Neural progenitor cell (in vitro differentiated cells): ENCODE results near the gene ZSWIM6. TPM values are rescaled to one million over a fixed set of nuclear protein-coding genes. Genes with fewer than 3 reads are reported as not detected.

Source experiments
- DNase-seq: peaks from one replicate; pipeline ENCODE4 v3.0.0-alpha.2; 2016; ENCODE audit warnings: low spot score
- H2AFZ ChIP-seq: fragments of 200-600 bp; sonication (generic); replicated peaks from 2 replicates; pipeline ENCODE4 v1.6.1; 2016; ENCODE audit warnings: antibody characterized with exemption
- H3F3A ChIP-seq: fragments of 200-600 bp; sonication (generic); 2 replicates; pipeline ENCODE4 v1.6.1; 2016; ENCODE audit warnings: antibody characterized with exemption, low read depth
- H3K27ac ChIP-seq: fragments of 200-600 bp; sonication (generic); 2 replicates; pipeline ENCODE4 v1.5.1; 2016; ENCODE audit warnings: mild to moderate bottlenecking
- H3K27me3 ChIP-seq: fragments of 200-600 bp; sonication (generic); 2 replicates; pipeline ENCODE4 v1.6.1; 2016; ENCODE audit warnings: mild to moderate bottlenecking, moderate library complexity
- H3K36me3 ChIP-seq: fragments of 200-600 bp; sonication (generic); 2 replicates; pipeline ENCODE4 v1.5.1; 2016
- H3K4me1 ChIP-seq: fragments of 200-600 bp; sonication (generic); 2 replicates; pipeline ENCODE4 v1.6.1; 2016; ENCODE audit warnings: mixed run types
- H3K4me2 ChIP-seq: fragments of 200-600 bp; sonication (generic); 2 replicates; pipeline ENCODE4 v1.6.1; 2016
- H3K4me3 ChIP-seq: fragments of 200-600 bp; sonication (generic); 2 replicates; pipeline ENCODE4 v1.5.1; 2016
- H3K79me2 ChIP-seq: fragments of 200-600 bp; sonication (generic); 2 replicates; pipeline ENCODE4 v1.6.1; 2016; ENCODE audit warnings: low read depth
- H3K9ac ChIP-seq: fragments of 200-600 bp; sonication (generic); 2 replicates; pipeline ENCODE4 v1.6.1; 2016
- H3K9me3 ChIP-seq: fragments of 200-600 bp; sonication (generic); 2 replicates; pipeline ENCODE4 v1.5.1; 2016; ENCODE audit warnings: low read depth
- H4K20me1 ChIP-seq: fragments of 200-600 bp; sonication (generic); 2 replicates; pipeline ENCODE4 v1.6.1; 2016; ENCODE audit warnings: low read depth
- H3K27ac Mint-ChIP-seq: 3 replicates; pipeline ENCODE4 v1.8.0; 2021; ENCODE audit warnings: mixed read lengths
- H3K27me3 Mint-ChIP-seq: 2 replicates; pipeline ENCODE4 v1.8.0; 2022; ENCODE audit warnings: low read depth, mild to moderate bottlenecking, inconsistent platforms, moderate library complexity, mixed read lengths; ENCODE audit not compliant: insufficient read depth
- H3K36me3 Mint-ChIP-seq: 3 replicates; pipeline ENCODE4 v1.8.0; 2021; ENCODE audit warnings: mixed read lengths
- H3K4me1 Mint-ChIP-seq: 3 replicates; pipeline ENCODE4 v1.8.0; 2021; ENCODE audit warnings: mixed read lengths
- H3K4me3 Mint-ChIP-seq: 3 replicates; pipeline ENCODE4 v1.8.0; 2021; ENCODE audit warnings: mild to moderate bottlenecking, moderate library complexity, mixed read lengths
- H3K9me3 Mint-ChIP-seq: 3 replicates; pipeline ENCODE4 v1.8.0; 2020; ENCODE audit warnings: mixed read lengths
- EZH2 ChIP-seq: fragments of 200-600 bp; sonication (generic); IDR thresholded peaks from 2 replicates; pipeline ENCODE4 v1.6.1; 2017; ENCODE audit warnings: antibody characterized with exemption, mild to moderate bottlenecking, moderate library complexity
- EZH2phosphoT487 ChIP-seq: fragments of 200-600 bp; sonication (generic); IDR thresholded peaks from 2 replicates; pipeline ENCODE4 v1.6.1; 2017; ENCODE audit warnings: antibody characterized with exemption
- total RNA-seq: library from RNA; depleted of rRNA; stranded (reverse); fragments of >200 nt; gene quantifications from 2 replicates; pipeline ENCODE4 v1.2.3, GENCODE V29; 2015; ENCODE audit warnings: low replicate concordance
- TF ChIP-seq, protein P1 (sequence below): fragments of 200-600 bp; sonication (generic); IDR thresholded peaks from 2 replicates; pipeline ENCODE4 v1.5.1; 2017; ENCODE audit warnings: antibody characterized with exemption, mild to moderate bottlenecking

Gene ZSWIM6
- total RNA-seq, 1 donor from 2014 or later, result 32.2 TPM

DNA sequence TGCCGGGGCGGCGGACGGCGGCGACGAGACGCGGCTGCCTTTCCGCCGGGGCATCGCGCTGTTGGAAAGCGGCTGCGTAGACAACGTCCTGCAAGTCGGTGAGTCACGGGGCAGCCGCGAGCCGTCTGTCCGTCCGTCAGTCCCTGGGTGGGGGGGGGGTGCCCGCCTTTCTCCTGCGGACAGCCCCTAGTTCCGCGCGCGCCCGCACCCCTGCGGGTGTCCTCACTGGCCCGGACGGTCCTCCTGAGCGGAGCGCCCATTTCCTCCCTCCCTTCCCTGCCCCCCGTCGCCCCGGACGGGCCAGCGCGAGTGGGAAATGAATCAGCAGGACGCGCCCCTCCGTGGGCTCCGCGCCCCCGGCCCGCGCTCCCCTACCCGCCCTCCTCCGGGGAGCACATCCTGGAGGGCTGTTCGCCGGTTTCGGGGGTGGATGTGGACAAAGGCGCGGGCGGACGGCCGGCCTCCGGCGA lies 828 bp downstream of the ZSWIM6 start:
- Mint-ChIP-seq H3K27me3 (peaks cover 15% of the 10 kb centered on the region), H3K27ac (no peak overlapping the region), H3K4me1 (peaks cover 43% of the 10 kb centered on the region), H3K9me3 (peaks cover 18% of the 10 kb centered on the region), H3K4me3 (peak overlapping the region; percentile 94), H3K36me3 (peaks cover 22% of the 10 kb centered on the region)
- Histone ChIP-seq H3F3A (peaks cover 56% of the 10 kb centered on the region), H3K27ac (peak overlapping the region; percentile 26), H3K9ac (peak overlapping the region; percentile 67), H3K36me3 (no peaks in the 10 kb centered on the region), H2AFZ (no peak overlapping the region), H3K4me3 (peak overlapping the region; percentile 96), H3K9me3 (no peaks in the 10 kb centered on the region), H3K4me1 (peaks cover 27% of the 10 kb centered on the region), H3K27me3 (peaks cover 20% of the 10 kb centered on the region), H3K79me2 (peaks cover 52% of the 10 kb centered on the region), H4K20me1 (peaks cover 76% of the 10 kb centered on the region), H3K4me2 (peak overlapping the region; percentile 91)
- DNase-seq, result peak; percentile 55
- TF ChIP-seq, protein P1, sequence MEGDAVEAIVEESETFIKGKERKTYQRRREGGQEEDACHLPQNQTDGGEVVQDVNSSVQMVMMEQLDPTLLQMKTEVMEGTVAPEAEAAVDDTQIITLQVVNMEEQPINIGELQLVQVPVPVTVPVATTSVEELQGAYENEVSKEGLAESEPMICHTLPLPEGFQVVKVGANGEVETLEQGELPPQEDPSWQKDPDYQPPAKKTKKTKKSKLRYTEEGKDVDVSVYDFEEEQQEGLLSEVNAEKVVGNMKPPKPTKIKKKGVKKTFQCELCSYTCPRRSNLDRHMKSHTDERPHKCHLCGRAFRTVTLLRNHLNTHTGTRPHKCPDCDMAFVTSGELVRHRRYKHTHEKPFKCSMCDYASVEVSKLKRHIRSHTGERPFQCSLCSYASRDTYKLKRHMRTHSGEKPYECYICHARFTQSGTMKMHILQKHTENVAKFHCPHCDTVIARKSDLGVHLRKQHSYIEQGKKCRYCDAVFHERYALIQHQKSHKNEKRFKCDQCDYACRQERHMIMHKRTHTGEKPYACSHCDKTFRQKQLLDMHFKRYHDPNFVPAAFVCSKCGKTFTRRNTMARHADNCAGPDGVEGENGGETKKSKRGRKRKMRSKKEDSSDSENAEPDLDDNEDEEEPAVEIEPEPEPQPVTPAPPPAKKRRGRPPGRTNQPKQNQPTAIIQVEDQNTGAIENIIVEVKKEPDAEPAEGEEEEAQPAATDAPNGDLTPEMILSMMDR, result no peak
- no peak for TF ChIP-seq EZH2phosphoT487
- TF ChIP-seq EZH2, result no peak

DNA sequence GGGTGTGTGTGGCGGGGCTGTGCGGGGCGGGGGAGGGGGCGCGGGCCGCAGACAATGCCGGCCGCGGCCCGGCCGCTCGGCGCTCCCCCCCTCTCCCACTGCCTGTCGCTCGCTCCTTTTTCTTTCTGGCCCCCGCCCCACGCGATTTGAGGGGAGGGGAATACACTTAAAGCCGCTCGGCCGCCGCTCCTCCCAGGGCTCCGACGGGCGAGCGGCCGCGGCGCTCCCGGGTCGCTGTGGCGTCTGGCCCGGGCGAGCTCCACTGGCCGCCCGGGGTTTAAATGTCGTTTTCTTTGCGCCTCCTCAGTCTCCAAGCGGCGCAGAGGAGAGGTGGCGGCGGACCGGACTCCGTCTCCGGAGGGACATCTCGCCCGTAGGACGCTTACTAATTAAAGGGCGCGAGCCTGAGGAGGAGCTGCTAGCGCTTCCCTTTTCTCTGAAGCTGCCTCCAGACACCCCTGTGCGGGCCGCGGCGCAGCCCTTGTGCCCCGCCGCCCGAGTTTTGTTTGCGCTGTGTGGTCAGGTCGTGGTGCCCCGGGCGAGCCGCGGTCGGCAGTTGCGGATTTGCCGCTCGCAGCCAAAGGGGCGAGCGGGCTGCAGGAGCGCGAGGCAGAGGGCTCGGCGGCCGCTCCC lies 1.4 kb downstream of the ZSWIM6 start:
- Mint-ChIP-seq H3K27ac (no peak overlapping the region), H3K27me3 (peaks cover 15% of the 10 kb centered on the region)

DNA sequence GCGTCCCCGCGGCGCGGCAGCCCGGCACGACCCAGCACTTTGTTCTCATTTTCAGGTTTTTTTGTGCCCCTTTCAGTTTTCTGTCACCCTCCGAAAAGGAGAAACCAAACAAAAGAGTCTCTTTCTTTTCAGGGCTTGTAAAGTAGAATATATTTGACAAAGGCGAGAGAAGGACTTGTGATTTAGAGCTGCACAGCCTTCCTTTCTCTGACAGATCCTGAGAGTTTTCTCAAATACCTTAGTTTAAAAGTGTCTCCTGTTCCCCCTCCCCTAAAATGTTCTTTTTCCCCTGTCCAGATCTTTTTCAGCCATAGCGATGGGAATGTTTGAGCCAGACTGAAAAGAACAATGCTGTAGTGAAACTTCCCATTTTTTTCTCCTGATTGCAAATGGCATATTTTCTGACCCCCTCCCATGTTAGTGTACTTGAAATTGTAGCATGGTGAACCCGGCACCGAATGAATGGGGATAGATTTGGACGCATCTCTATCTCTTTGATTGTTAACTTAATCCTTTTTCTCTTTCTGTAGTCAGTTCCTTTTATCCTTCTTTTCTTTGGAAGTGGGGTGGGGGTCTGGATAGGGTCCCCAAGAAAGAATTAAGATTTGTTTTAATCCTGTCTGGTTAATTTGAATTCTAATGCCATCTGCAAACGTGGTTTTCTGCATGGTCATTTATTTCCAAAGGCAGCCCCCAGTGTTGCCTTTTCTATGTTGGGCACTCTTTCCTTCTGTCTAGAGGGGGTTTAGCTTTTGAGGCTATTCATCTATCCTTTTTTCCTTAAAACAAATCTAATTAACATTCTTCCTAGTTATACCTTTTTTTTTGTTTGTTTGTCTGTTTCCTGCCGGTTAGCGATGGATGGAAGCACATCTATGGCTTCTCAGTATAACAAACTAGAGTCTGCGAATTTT lies 2.2 kb downstream of the ZSWIM6 start:
- peaks cover 44% of the 10 kb centered on the region for H3F3A ChIP-seq
- peak; percentile 30 for DNase-seq
- peaks cover 34% of the 10 kb centered on the region for H3K36me3 Mint-ChIP-seq
- H4K20me1 ChIP-seq, result peaks cover 76% of the 10 kb centered on the region
- H3K9me3 ChIP-seq, result no peaks in the 10 kb centered on the region
- peak overlapping the region; percentile 91 for H3K4me2 ChIP-seq
- peaks cover 17% of the 10 kb centered on the region for H3K4me1 ChIP-seq
- peak overlapping the region; percentile 67 for H3K9ac ChIP-seq
- peak overlapping the region; percentile 96 for H3K4me3 ChIP-seq
- peak overlapping the region; percentile 11 for H3K27ac ChIP-seq
- peaks cover 26% of the 10 kb centered on the region for H3K9me3 Mint-ChIP-seq
- H3K36me3 ChIP-seq, result no peaks in the 10 kb centered on the region
- peaks cover 34% of the 10 kb centered on the region for H3K4me1 Mint-ChIP-seq
- peaks cover 7% of the 10 kb centered on the region for H3K27me3 ChIP-seq
- peak overlapping the region; percentile 93 for H3K27ac Mint-ChIP-seq
- TF ChIP-seq, protein P1, result no peak
- TF ChIP-seq EZH2phosphoT487, result no peak
- no peak for TF ChIP-seq EZH2
- no peak overlapping the region for H2AFZ ChIP-seq
- peaks cover 65% of the 10 kb centered on the region for H3K79me2 ChIP-seq
- peak overlapping the region; percentile 94 for H3K4me3 Mint-ChIP-seq
- H3K27me3 Mint-ChIP-seq, result peaks cover 15% of the 10 kb centered on the region

More for the DNA sequence above, 1.4 kb downstream of the ZSWIM6 start:
- Histone ChIP-seq H3K4me1 (peaks cover 25% of the 10 kb centered on the region), H3K9me3 (no peaks in the 10 kb centered on the region), H2AFZ (no peak overlapping the region), H3K36me3 (no peaks in the 10 kb centered on the region), H4K20me1 (peaks cover 76% of the 10 kb centered on the region), H3K27me3 (peaks cover 14% of the 10 kb centered on the region), H3F3A (peaks cover 52% of the 10 kb centered on the region), H3K27ac (no peak overlapping the region), H3K79me2 (peaks cover 57% of the 10 kb centered on the region), H3K4me2 (peak overlapping the region; percentile 91), H3K4me3 (peak overlapping the region; percentile 96), H3K9ac (peak overlapping the region; percentile 67)
- H3K4me1 Mint-ChIP-seq, result peaks cover 41% of the 10 kb centered on the region
- TF ChIP-seq EZH2phosphoT487 (peak; percentile 31), EZH2 (no peak)
- TF ChIP-seq, protein P1, result peak; percentile 4
- H3K4me3 Mint-ChIP-seq, result peak overlapping the region; percentile 94
- peaks cover 28% of the 10 kb centered on the region for H3K36me3 Mint-ChIP-seq
- DNase-seq, result peak; percentile 68
- H3K9me3 Mint-ChIP-seq, result peaks cover 23% of the 10 kb centered on the region
